NOMO-1 treated with dmso at 0.1 percent for 144 hours (cell line): ENCODE data around the gene PCED1B.
"Not testable (repeated sequence)": the region's sequence is repeated elsewhere in the genome, so short reads cannot be mapped to it uniquely, and the experiment has no call there.

Source experiments
- DNase-seq: peaks from one replicate; lab custom pipeline; 2025; ENCODE audit not compliant: unreplicated experiment; lab: John Stamatoyannopoulos, UW

Gene PCED1B

GRCh38 chr12:47160316-47161244 is 81.2 kb downstream of the PCED1B start:
- peak; percentile 32 for DNase-seq

- DNase-seq, result no peak
Measured at GRCh38 chr12:47164116-47164515, 84.7 kb downstream of the PCED1B start.

- DNase-seq, result no peak
Measured at GRCh38 chr12:47164724-47165439, 85.5 kb downstream of the PCED1B start.

- DNase-seq, result no peak
Measured at GRCh38 chr12:47165934-47166333, 86.5 kb downstream of the PCED1B start.

GRCh38 chr12:47166365-47166764 is 86.9 kb downstream of the PCED1B start:
- no peak for DNase-seq

GRCh38 chr12:47170281-47170680 is 90.9 kb downstream of the PCED1B start:
- DNase-seq, result not testable (repeated sequence)

- DNase-seq, result no peak
Measured at GRCh38 chr12:47178014-47178413, 98.6 kb downstream of the PCED1B start.

- DNase-seq, result not testable (repeated sequence)
Measured at GRCh38 chr12:47182164-47182938, 102.9 kb downstream of the PCED1B start.

GRCh38 chr12:47184229-47184628 is 104.8 kb downstream of the PCED1B start:
- DNase-seq, result no peak

- no peak for DNase-seq
Measured at GRCh38 chr12:47184813-47185212, 105.4 kb downstream of the PCED1B start.

GRCh38 chr12:47186246-47186645 is 106.8 kb downstream of the PCED1B start:
- no peak for DNase-seq

GRCh38 chr12:47188576-47189441 is 109.4 kb downstream of the PCED1B start:
- no peak for DNase-seq

GRCh38 chr12:47189728-47190127 is 110.3 kb downstream of the PCED1B start:
- DNase-seq, result no peak

- DNase-seq, result peak; percentile 22
Measured at GRCh38 chr12:47190271-47190750, 110.9 kb downstream of the PCED1B start.

- no peak for DNase-seq
Measured at GRCh38 chr12:47190905-47191304, 111.5 kb downstream of the PCED1B start.

- no peak for DNase-seq
Measured at GRCh38 chr12:47192051-47192450, 112.6 kb downstream of the PCED1B start.

GRCh38 chr12:47193066-47193465 is 113.6 kb downstream of the PCED1B start:
- no peak for DNase-seq

GRCh38 chr12:47194501-47194900 is 115.1 kb downstream of the PCED1B start:
- no peak for DNase-seq

- DNase-seq, result no peak
Measured at GRCh38 chr12:47200446-47200845, 121.0 kb downstream of the PCED1B start.

GRCh38 chr12:47201190-47201589 is 121.8 kb downstream of the PCED1B start:
- not testable (repeated sequence) for DNase-seq
